WERI-Rb-1 (cell line): ENCODE results near the gene TM9SF4.

Experiments used
- DNase-seq: peaks from one replicate; pipeline ENCODE4 v3.0.0-alpha.2; 2020
- H3K27ac ChIP-seq: fragments of 250-450 bp; sonication (Bioruptor Pico); 2 replicates; pipeline ENCODE4 v1.5.1; 2020; ENCODE audit warnings: mild to moderate bottlenecking, moderate library complexity
- H3K27me3 ChIP-seq: fragments of 250-450 bp; sonication (Bioruptor Pico); 2 replicates; pipeline ENCODE4 v1.5.1; 2021; ENCODE audit warnings: mild to moderate bottlenecking, low read depth, moderate library complexity; ENCODE audit not compliant: insufficient read depth, severe bottlenecking
- H3K36me3 ChIP-seq: fragments of 250-450 bp; sonication (Bioruptor Pico); 2 replicates; pipeline ENCODE4 v1.5.1; 2020; ENCODE audit warnings: mild to moderate bottlenecking, moderate library complexity
- H3K4me3 ChIP-seq: 2 replicates; pipeline ENCODE4 v1.5.1; 2011; ENCODE audit warnings: low read depth, mild to moderate bottlenecking, control low read depth, low read length
- H3K9me3 ChIP-seq: fragments of 250-450 bp; sonication (Bioruptor Pico); 2 replicates; pipeline ENCODE4 v1.5.1; 2021; ENCODE audit warnings: mild to moderate bottlenecking, moderate library complexity; ENCODE audit not compliant: severe bottlenecking
- TF ChIP-seq, protein P1 (sequence below): IDR thresholded peaks from 2 replicates; pipeline ENCODE4 v1.5.1; 2011; ENCODE audit warnings: low read depth, mild to moderate bottlenecking, control low read depth, inconsistent platforms, low read length

The TM9SF4 gene

DNA sequence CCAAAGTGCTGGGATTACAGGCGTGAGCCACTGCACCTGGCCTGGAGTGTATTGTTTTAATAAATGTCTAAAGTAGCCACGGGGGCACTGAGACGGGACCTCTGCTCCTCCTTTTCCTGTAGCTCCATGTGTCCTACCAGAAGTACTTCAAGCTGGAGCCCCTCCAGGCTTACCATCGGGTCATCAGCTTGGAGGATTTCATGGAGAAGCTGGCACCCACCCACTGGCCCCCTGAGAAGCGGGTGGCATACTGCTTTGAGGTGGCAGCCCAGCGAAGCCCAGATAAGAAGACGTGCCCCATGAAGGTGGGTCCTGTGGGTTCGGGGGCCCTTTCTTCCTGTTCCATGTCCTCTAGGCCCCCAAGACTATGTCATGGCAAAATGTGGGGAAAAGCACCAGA, 105.6 kb downstream of the TM9SF4 start:
- no peak for DNase-seq
- peaks cover 46% of the 10 kb centered on the region for H3K36me3 ChIP-seq

DNA sequence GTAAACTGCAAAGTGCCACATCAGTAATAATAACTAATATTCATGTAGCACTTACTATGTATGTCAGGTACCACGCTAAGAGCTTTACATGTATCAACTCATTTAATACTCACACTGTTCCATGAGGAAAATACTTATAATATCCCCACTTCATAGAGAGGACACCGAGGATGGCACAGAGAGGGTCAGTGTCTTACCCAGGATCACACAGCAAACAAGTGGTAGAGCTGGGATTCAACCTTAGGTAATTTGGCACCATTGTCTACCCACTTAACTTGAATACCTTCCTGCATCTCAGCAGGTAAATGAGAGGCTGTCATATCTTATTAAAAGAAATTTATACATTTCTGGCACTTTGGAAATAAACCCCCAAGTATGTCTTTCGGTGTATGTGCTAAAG, 106.2 kb downstream of the TM9SF4 start:
- Histone ChIP-seq H3K36me3 (peaks cover 44% of the 10 kb centered on the region), H3K27me3 (no peaks in the 10 kb centered on the region)

More for the DNA sequence above, 105.6 kb downstream of the TM9SF4 start:
- Histone ChIP-seq H3K27ac (no peak overlapping the region), H3K4me3 (no peak overlapping the region), H3K27me3 (no peaks in the 10 kb centered on the region), H3K9me3 (no peaks in the 10 kb centered on the region)
- TF ChIP-seq, protein P1, sequence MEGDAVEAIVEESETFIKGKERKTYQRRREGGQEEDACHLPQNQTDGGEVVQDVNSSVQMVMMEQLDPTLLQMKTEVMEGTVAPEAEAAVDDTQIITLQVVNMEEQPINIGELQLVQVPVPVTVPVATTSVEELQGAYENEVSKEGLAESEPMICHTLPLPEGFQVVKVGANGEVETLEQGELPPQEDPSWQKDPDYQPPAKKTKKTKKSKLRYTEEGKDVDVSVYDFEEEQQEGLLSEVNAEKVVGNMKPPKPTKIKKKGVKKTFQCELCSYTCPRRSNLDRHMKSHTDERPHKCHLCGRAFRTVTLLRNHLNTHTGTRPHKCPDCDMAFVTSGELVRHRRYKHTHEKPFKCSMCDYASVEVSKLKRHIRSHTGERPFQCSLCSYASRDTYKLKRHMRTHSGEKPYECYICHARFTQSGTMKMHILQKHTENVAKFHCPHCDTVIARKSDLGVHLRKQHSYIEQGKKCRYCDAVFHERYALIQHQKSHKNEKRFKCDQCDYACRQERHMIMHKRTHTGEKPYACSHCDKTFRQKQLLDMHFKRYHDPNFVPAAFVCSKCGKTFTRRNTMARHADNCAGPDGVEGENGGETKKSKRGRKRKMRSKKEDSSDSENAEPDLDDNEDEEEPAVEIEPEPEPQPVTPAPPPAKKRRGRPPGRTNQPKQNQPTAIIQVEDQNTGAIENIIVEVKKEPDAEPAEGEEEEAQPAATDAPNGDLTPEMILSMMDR, result no peak

DNA sequence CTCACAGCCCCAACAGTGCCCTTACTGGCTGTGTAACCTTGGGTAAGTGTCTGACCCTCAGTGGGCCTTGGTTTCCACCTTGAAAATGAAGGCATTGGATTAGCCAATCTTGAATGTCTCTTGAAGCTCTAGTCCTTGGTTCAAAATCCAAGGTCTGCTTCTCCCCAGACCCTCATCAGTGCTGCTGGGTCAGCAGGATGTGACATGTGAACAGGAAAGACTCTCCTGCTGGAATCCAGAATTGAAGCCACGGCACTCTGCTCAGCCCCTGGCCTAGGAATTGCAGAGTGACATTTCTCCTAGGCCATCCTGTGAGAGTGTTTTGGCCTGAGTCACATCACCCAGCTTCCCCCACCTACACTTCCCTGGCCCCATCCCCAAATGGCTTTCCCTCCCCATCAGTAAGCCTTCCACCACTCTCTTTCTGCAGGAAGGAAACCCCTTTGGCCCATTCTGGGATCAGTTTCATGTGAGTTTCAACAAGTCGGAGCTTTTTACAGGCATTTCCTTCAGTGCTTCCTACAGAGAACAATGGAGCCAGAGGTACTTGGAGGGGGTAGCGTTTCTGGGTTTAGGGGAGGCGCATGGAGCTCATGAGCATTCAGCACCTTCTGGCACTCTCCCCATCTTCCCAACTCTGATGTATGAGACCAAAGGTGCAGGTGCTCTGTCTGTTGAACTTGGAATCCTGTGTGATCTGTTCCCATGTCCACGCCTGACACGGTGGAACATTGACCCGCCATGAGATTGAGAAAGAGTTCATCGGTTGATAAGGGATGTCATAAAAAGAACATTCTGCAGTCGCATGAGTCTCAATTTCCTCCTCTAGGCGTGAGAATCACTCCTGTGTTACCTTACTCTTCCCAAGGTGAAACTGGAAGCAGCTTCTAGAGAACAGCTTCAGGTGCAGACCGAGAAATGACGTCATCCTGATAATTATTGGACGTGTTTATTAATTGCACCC, 106.9 kb downstream of the TM9SF4 start:
- H3K36me3 ChIP-seq, result peaks cover 44% of the 10 kb centered on the region
- H3K9me3 ChIP-seq, result no peaks in the 10 kb centered on the region
- TF ChIP-seq, protein P1, result no peak
- H3K4me3 ChIP-seq, result no peak overlapping the region
- H3K27me3 ChIP-seq, result no peaks in the 10 kb centered on the region
- no peak for DNase-seq
- peak overlapping the region; percentile 48; the same call in 1 of the 2 replicates for H3K27ac ChIP-seq

More for the DNA sequence above, 106.2 kb downstream of the TM9SF4 start:
- Histone ChIP-seq H3K9me3 (no peaks in the 10 kb centered on the region), H3K27ac (no peak overlapping the region), H3K4me3 (no peak overlapping the region)
- TF ChIP-seq, protein P1, result no peak
- no peak for DNase-seq
